Stimulated activated CD4-positive, alpha-beta T cell treated with anti-CD3 and anti-CD28 coated beads, Interleukin-15, amount 100 ng/mL, for 48 hours (primary cell): Measurements from ENCODE around the gene FGFR3.

Source experiments
- DNase-seq, 2 donors: peaks; one replicate each; pipeline ENCODE4 v3.0.0-alpha.2; 2020; ENCODE audit warnings: low read depth in 2 of 2

FGFR3 gene

GRCh38 chr4:1756893-1757779 is 36.0 kb upstream of the FGFR3 start:
- no peak for DNase-seq

GRCh38 chr4:1757836-1758235 is 35.3 kb upstream of the FGFR3 start:
- no peak for DNase-seq

GRCh38 chr4:1758306-1759121 is 34.6 kb upstream of the FGFR3 start:
- DNase-seq: no peak

GRCh38 chr4:1759170-1759817 is 33.8 kb upstream of the FGFR3 start:
- no peak for DNase-seq

DNA sequence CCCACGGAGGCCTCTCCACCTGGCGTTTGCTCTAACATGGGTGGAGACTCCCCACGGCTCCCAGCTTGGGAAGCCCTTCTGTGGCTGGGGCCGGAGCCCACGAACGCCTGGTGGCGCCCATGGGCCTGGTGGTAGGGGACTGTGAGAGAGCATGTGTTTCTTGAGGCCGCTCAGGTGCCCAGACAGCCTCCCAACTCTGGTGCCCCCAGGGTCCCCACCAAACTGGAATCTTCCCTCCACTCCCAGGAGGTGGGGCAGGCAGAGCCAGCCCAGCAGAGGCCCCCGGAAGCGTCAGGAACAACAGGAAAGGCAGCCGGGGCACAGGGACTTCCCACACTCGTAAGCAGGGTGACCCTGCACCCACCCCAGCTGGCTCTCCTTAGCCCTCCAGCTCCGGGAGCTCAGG is 33.3 kb upstream of the FGFR3 start:
- no peak for DNase-seq

DNA sequence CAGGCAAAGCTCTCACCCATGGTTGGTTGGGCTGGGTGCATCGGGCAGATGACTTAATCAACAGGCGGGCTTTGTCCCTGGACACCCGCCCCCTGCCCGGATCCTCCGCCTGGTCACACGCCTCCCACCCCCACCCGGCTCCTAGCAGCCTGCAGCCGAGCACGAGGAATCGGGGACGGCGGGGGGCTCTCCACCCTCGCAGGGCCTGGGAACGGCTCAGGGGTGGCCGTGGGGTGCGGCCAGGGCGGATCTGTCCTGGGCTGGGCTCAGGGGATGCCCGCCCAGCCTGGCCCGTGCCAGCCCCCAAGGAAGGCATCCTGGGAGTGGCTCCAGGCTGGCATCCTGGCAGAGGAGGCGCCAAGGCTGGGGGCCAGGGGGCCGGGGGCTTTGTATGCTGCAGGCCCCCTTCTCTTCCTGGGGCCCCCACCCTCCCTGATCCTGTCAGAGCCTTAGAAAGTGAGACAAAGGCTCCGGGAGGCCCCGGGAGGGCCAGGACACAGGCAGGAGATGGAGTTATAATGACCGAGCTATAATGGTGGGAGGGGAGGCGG is 32.5 kb upstream of the FGFR3 start:
- no peak for DNase-seq

- DNase-seq: no peak
These were observed 31.9 kb upstream of the FGFR3 start for GRCh38 chr4:1761130-1761689.

DNA sequence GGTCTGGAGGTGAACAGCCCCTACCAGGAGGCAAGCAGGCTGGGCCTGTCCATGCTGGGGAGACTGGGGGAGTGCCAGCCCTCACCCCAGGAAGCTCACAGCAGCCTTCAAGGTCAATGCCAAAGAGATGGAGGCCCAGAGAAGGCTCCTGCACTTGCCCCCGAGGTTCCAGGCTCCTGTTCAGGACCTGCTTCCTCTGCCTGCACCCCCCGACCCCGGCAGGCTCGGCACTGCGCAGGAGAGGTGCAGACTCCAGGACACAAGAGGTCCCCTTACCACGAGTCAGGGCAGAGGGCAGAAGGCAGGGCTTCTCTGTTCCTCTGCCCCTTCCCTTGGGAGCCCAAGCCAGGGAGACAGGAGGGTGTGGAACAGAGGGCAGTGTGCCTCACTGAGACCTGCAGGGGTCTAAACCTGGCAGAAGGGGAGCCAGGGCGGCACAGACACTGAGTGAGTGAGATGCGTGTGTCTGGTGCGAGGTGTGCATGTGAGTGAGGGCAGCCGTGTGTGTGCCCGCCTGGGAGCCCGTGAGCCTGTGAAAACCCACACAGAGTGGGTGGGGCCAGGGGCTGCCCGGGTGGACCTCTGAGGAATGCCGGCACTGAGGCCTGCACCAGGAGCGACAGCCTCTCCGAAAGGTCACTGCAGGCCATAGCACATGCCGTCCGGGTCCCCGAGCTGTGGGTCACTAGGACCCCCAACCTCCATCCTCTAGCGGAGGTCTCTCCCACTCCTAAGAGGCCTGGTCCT is 30.7 kb upstream of the FGFR3 start:
- no peak for DNase-seq

GRCh38 chr4:1763070-1763549 is 30.0 kb upstream of the FGFR3 start:
- no peak for DNase-seq

- no peak for DNase-seq
These were observed 29.5 kb upstream of the FGFR3 start for GRCh38 chr4:1763550-1764080.

DNA sequence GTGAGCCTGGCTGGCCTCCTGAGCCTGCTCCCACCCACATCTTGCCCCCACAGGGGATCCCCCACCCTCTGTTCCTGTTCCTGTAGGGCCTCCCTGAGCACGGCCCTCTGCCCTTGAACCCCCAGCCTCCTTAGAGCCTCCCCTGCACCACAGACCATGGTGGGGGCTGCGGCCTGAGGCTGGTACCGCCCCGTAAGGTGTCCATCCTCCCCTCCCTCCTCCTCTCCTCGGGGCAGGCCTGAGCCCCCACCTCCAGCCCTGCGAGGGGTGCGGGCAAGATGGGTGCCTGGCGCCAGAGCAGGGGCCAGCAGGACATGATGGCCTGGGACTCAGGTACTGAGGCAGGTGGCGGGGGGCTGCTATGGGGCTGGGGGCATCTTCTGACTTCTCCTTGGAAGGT is 28.4 kb upstream of the FGFR3 start:
- no peak for DNase-seq

GRCh38 chr4:1765409-1766072 is 27.6 kb upstream of the FGFR3 start:
- no peak for DNase-seq

DNA sequence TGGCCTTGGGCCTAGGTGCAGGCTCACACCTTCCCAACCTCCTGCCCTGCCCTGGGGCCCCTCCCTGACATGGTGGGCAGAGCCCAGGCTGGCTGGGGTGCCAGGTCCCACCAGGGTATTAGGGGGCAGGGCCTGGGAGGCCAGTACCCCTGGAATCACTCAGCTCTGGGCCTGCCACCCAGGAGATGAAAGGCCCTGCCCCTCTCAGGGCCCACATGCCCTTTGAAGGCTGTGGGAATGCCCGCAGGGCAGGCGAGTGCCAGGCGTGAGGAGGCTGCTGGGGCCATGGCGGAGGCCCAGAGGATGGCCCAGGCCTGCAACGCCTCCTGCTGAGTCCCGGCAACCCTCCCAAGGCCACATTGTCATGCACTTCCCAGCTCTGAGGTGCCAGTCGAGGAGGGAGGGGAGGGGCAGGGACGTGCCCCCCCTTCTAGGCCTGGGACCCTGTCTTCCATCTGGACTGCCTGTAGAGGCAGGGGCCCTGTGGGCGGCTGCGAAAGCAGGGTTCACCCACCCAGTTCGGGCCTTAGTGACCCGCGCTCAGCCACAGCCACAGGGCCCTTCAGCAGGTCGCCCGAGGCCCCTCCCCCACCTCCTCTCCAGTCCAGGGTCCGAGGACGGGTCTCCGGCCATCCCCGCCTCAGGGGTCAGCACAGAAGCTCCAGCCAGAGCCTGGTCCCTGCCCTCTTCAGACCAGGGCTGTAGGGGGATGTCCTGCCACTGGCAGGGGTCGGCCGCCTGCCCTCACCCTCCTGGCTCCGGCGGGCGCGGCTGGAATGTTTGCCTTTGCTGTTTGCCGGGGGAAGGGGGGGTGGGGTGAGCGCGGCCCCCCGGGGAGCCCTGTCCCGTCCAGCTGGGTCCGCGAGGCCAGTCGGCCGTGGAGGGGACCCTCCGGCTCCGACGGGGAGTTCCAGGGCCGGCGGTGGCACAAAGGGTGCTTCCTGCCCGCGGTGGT is 26.7 kb upstream of the FGFR3 start:
- no peak for DNase-seq

DNA sequence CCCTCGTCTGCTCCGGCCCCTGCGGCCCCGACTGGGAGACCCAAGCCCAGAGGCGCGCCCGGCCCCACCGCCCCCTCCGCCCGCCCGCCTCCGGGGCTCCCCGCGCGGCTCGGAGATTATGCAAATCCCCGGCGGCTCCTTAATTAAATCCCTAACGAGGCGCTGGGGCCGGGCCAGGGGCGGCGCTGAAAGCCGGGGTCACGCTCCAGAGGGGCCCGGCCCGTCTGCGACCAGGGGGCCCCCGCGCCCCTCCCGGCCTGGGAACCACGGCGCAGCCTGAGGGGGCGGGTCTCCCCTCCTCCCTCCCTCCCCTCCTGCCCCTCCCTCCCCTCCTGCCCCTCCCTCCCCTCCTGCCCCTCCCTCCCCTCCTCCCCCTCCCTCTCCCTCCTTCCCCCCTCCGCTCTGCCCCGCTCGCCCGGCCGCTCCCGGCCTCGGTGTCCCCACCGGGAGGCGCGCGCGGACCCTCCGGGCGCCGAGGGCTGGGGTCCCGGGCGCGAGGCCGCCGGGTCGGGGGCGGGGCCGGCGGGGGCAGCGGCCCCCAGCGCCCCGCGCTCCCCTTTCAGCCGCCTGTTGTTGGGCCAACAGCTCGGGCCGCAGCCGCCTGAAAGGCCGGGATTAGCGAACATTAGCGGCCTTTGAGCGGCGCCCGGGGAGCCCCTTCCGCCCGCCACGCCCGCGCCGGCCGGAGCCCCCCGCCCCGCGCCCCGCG is 25.9 kb upstream of the FGFR3 start:
- DNase-seq: no peak

GRCh38 chr4:1767770-1768366 is 25.2 kb upstream of the FGFR3 start:
- DNase-seq: no peak

DNA sequence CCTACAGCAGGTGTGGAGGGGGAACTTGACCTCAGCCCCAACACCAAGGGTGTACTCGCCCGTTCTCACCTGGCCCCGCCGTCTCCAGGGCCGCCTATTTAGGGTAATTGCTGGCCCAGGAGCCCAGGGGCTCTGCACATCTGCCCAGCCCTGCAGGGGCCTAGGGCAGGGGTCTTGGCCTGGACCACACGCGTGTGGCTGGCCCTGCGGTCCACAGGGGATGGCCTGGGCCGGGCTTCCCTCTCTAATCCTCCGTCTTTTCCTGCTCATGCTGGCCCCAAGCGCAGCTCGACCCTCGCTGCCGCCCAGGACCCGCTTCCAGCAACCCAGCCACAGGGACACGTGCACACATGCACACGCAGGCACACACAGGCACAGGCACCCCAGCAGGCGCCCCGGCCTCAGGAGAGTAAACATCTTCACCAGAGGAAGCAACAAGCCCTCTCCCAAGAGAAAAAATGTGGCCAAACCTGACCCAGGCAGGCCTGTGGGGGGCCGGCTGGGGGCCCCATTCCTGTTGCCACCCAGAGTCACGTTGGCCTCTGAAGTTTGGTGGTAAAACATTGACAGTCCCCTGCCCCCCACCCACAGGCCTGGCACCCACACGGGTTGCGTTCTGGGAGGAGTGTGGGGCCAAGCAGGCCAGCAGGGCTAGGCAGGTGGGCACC is 24.6 kb upstream of the FGFR3 start:
- DNase-seq: no peak

DNA sequence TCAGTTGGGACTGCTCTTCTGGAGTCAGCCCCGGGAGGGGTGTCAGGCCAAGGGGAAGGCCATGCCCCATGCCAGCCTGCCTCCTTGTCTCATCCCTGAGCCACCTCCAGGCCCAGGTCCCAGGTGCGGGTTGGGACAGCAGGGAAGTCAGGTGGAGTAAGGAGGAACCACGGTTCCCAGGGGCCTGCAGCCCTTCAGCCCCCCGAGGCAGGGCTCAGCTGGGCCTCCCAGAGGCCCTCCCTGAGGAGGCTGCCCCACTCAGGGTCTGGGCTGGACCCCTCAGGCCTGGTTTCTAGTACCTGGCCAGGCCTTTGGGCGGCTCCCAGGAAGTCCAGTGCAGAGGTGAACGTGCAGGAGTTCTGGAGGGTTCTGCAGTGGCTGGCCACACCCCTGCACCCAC is 23.4 kb upstream of the FGFR3 start:
- no peak for DNase-seq
